GM23338 (cell line): ENCODE results near the gene TBX19. TPM values are rescaled to one million over a fixed set of nuclear protein-coding genes. Genes with fewer than 3 reads are reported as not detected.

Source experiments
- ATAC-seq: fragments of 200-7000 bp; cut with Tn5 transposase; 3 replicates; pipeline ENCODE4 v1.9.1; 2020
- DNase-seq: peaks from one replicate; pipeline ENCODE4 v3.0.0-alpha.2; 2015; ENCODE audit warnings: low spot score
- H2AFZ ChIP-seq: fragments of 200-600 bp; sonication (generic); 2 replicates; pipeline ENCODE4 v1.8.0; 2016; ENCODE audit warnings: antibody characterized with exemption, mild to moderate bottlenecking, moderate library complexity
- H3F3A ChIP-seq: fragments of 200-600 bp; sonication (generic); replicated peaks from 2 replicates; pipeline ENCODE4 v1.8.0; 2017; ENCODE audit warnings: antibody characterized with exemption, mixed run types, low read depth
- H3K27ac ChIP-seq: fragments of 200-600 bp; sonication (generic); 2 replicates; pipeline ENCODE4 v1.6.1; 2016; ENCODE audit warnings: low read depth
- H3K27me3 ChIP-seq: fragments of 200-600 bp; sonication (generic); 2 replicates; pipeline ENCODE4 v1.8.0; 2016; ENCODE audit warnings: mild to moderate bottlenecking, mixed run types, moderate library complexity; ENCODE audit not compliant: insufficient read depth
- H3K36me3 ChIP-seq: fragments of 200-600 bp; sonication (generic); 2 replicates; pipeline ENCODE4 v1.8.0; 2016; ENCODE audit warnings: mild to moderate bottlenecking; ENCODE audit not compliant: insufficient read depth
- H3K4me1 ChIP-seq: fragments of 200-600 bp; sonication (generic); 2 replicates; pipeline ENCODE4 v1.8.0; 2016; ENCODE audit warnings: mild to moderate bottlenecking, moderate library complexity; ENCODE audit not compliant: insufficient read depth
- H3K4me2 ChIP-seq: fragments of 200-600 bp; sonication (generic); 2 replicates; pipeline ENCODE4 v1.7.1; 2017; ENCODE audit warnings: mixed run types
- H3K4me3 ChIP-seq: fragments of 200-600 bp; sonication (generic); 2 replicates; pipeline ENCODE4 v1.6.1; 2016; ENCODE audit warnings: mixed run types
- H3K79me2 ChIP-seq: fragments of 200-600 bp; sonication (generic); replicated peaks from 2 replicates; pipeline ENCODE4 v1.8.0; 2017; ENCODE audit warnings: mild to moderate bottlenecking; ENCODE audit not compliant: insufficient read depth
- H3K9me2 ChIP-seq: fragments of 200-600 bp; sonication (generic); 2 replicates; pipeline ENCODE4 v1.8.0; 2017; ENCODE audit not compliant: insufficient read depth
- H4K20me1 ChIP-seq: fragments of 200-600 bp; sonication (generic); replicated peaks from 2 replicates; pipeline ENCODE4 v1.8.0; 2017; ENCODE audit warnings: mild to moderate bottlenecking; ENCODE audit not compliant: insufficient read depth
- H3K27ac Mint-ChIP-seq: 2 replicates; pipeline ENCODE4 v1.8.0; 2020; ENCODE audit warnings: inconsistent platforms, mild to moderate bottlenecking, moderate library complexity, mixed read lengths
- H3K27me3 Mint-ChIP-seq: 3 replicates; pipeline ENCODE4 v1.8.0; 2022; ENCODE audit warnings: low read depth, mild to moderate bottlenecking, moderate library complexity, mixed read lengths, inconsistent platforms; ENCODE audit not compliant: insufficient read depth, poor library complexity
- H3K36me3 Mint-ChIP-seq: 3 replicates; pipeline ENCODE4 v1.8.0; 2021; ENCODE audit warnings: low read depth, mild to moderate bottlenecking, inconsistent platforms, moderate library complexity, mixed read lengths
- H3K4me1 Mint-ChIP-seq: 3 replicates; pipeline ENCODE4 v1.8.0; 2020; ENCODE audit warnings: mild to moderate bottlenecking, inconsistent platforms, mixed read lengths
- H3K4me3 Mint-ChIP-seq: 3 replicates; pipeline ENCODE4 v1.8.0; 2021; ENCODE audit warnings: moderate library complexity, mild to moderate bottlenecking, inconsistent platforms, mixed read lengths
- H3K9me3 Mint-ChIP-seq: 3 replicates; pipeline ENCODE4 v1.8.0; 2020; ENCODE audit warnings: moderate library complexity, mild to moderate bottlenecking, inconsistent platforms, mixed read lengths
- CREB1 ChIP-seq: fragments of 250-450 bp; sonication (Bioruptor Pico); IDR thresholded peaks from 2 replicates; pipeline ENCODE4 v1.5.0; 2020; ENCODE audit warnings: low read depth, mild to moderate bottlenecking, moderate library complexity
- CTCF ChIP-seq, 2 experiments: fragments of 200-600 bp in 1 of 2; sonication (generic) in 1 of 2; conservative IDR thresholded peaks; 2 replicates each; pipeline versions ENCODE4 v1.5.1 to v1.6.1; 2016 to 2017; ENCODE audit warnings: antibody characterized with exemption in 2 of 2, low read depth in 2 of 2, mild to moderate bottlenecking in 2 of 2, moderate library complexity in 1 of 2
- ETS1 ChIP-seq: IDR thresholded peaks from 2 replicates; pipeline ENCODE4 v1.6.1; 2016; ENCODE audit warnings: antibody characterized with exemption
- EZH2 ChIP-seq: fragments of 200-600 bp; sonication (generic); IDR thresholded peaks from one replicate; pipeline ENCODE4 v1.8.0; 2017; ENCODE audit warnings: antibody characterized with exemption, mild to moderate bottlenecking, low read depth; ENCODE audit not compliant: unreplicated experiment
- EZH2phosphoT487 ChIP-seq: fragments of 200-600 bp; sonication (generic); IDR thresholded peaks from one replicate; pipeline ENCODE4 v1.8.1; 2018; ENCODE audit warnings: antibody characterized with exemption; ENCODE audit not compliant: unreplicated experiment
- JUNB ChIP-seq: IDR thresholded peaks from one replicate; pipeline ENCODE4 v1.6.1; 2016; ENCODE audit warnings: antibody characterized with exemption; ENCODE audit not compliant: unreplicated experiment
- NANOG ChIP-seq: IDR thresholded peaks from 2 replicates; pipeline ENCODE4 v1.6.1; 2016; ENCODE audit warnings: antibody characterized with exemption, borderline replicate concordance
- POLR2AphosphoS5 ChIP-seq: IDR thresholded peaks from 2 replicates; pipeline ENCODE4 v1.6.1; 2016; ENCODE audit warnings: antibody characterized with exemption, low read depth
- REST ChIP-seq: IDR thresholded peaks from one replicate; pipeline ENCODE4 v1.6.1; 2018; ENCODE audit warnings: antibody characterized with exemption; ENCODE audit not compliant: unreplicated experiment
- STAT1 ChIP-seq: IDR thresholded peaks from one replicate; pipeline ENCODE4 v1.6.1; 2016; ENCODE audit warnings: antibody characterized with exemption; ENCODE audit not compliant: unreplicated experiment
- ZNF114 ChIP-seq: fragments of 250-450 bp; sonication (Bioruptor Pico); IDR thresholded peaks from 2 replicates; pipeline ENCODE4 v1.5.0; 2020; ENCODE audit warnings: mild to moderate bottlenecking, moderate library complexity
- ZNF331 ChIP-seq: fragments of 250-450 bp; sonication (Bioruptor Pico); IDR thresholded peaks from 2 replicates; pipeline ENCODE4 v1.5.0; 2020; ENCODE audit warnings: low read depth, mild to moderate bottlenecking, moderate library complexity
- polyA plus RNA-seq: library from polyadenylated mRNA; unstranded; fragments of >200 nt; fragmentation: Nextera tagmentation; extraction: Ambion mirVana; gene quantifications from 2 replicates; pipeline ENCODE4 v1.2.1, GENCODE V29; 2016
- total RNA-seq: library from RNA; depleted of rRNA; stranded (reverse); fragments of >200 nt; shearing (Covaris generic); gene quantifications from 2 replicates; pipeline ENCODE4 v1.2.3, GENCODE V29; 2014

Gene TBX19
- total and polyA plus RNA-seq, 2 experiments from 2014 or later = 0.76 to 1.1 TPM

GRCh38 chr1:168285521-168285790, 4.8 kb downstream of the TBX19 start:
- TF ChIP-seq CTCF (conservative IDR thresholded peaks at IDR 0.05; ENCODE audit: low read depth in 2 of 2) = no peak
- no peak for TF ChIP-seq POLR2AphosphoS5
- TF ChIP-seq ZNF331 (CRISPR knock-in tag) = no peak
- no peak for TF ChIP-seq STAT1
- TF ChIP-seq NANOG = no peak
- no peak for TF ChIP-seq ZNF114 (CRISPR knock-in tag)
- no peak for TF ChIP-seq CREB1
- TF ChIP-seq REST = no peak
- TF ChIP-seq JUNB = no peak
- TF ChIP-seq EZH2phosphoT487 = no peak
- TF ChIP-seq EZH2 = no peak
- no peak for TF ChIP-seq ETS1

More at GRCh38 chr1:168285521-168285790, 4.8 kb downstream of the TBX19 start:
- no peaks in the 10 kb centered on the region for H3K9me3 Mint-ChIP-seq
- peak overlapping the region; percentile 53; the same call in 1 of the 2 replicates for H3K27ac Mint-ChIP-seq
- H3K4me3 Mint-ChIP-seq = peak overlapping the region; percentile 10; the same call in 2 of the 3 replicates
- Histone ChIP-seq H3K79me2 (no peaks in the 10 kb centered on the region), H3F3A (no peaks in the 10 kb centered on the region), H3K4me2 (peak overlapping the region; percentile 53), H2AFZ (no peak overlapping the region), H4K20me1 (no peaks in the 10 kb centered on the region), H3K27ac (no peak overlapping the region), H3K4me1 (peaks cover 23% of the 10 kb centered on the region), H3K36me3 (no peaks in the 10 kb centered on the region), H3K27me3 (no peaks in the 10 kb centered on the region), H3K4me3 (no peak overlapping the region), H3K9me2 (no peaks in the 10 kb centered on the region)
- H3K36me3 Mint-ChIP-seq = no peaks in the 10 kb centered on the region
- H3K27me3 Mint-ChIP-seq = peaks cover 5% of the 10 kb centered on the region
- ATAC-seq = peak; percentile 54
- peaks cover 25% of the 10 kb centered on the region for H3K4me1 Mint-ChIP-seq
- DNase-seq = peak; percentile 16
